ENCODE measurements around the gene CDYL2.

DNA sequence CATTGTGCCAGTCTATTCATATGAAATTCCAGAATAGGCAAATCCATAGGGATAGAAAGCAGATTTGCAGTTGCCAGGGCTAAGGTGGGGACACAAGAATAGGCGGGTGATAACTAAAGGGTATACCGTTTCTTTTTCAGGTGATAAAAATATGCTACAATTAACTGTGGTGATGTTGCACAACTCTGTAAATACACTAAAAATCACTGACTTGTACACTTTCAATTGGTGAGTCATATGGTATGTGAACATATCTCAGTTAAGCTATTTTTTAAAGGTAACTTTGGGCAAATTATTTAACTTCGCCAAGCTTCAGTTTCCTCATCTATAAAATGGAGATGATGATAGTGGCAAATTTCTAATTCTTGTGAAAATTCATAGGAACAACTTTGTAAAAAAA, 65.9 kb downstream of the CDYL2 start:
- TF ChIP-seq, protein P1, sequence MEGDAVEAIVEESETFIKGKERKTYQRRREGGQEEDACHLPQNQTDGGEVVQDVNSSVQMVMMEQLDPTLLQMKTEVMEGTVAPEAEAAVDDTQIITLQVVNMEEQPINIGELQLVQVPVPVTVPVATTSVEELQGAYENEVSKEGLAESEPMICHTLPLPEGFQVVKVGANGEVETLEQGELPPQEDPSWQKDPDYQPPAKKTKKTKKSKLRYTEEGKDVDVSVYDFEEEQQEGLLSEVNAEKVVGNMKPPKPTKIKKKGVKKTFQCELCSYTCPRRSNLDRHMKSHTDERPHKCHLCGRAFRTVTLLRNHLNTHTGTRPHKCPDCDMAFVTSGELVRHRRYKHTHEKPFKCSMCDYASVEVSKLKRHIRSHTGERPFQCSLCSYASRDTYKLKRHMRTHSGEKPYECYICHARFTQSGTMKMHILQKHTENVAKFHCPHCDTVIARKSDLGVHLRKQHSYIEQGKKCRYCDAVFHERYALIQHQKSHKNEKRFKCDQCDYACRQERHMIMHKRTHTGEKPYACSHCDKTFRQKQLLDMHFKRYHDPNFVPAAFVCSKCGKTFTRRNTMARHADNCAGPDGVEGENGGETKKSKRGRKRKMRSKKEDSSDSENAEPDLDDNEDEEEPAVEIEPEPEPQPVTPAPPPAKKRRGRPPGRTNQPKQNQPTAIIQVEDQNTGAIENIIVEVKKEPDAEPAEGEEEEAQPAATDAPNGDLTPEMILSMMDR (IDR thresholded peaks at IDR 0.05): no peak
- no peak for TF ChIP-seq POLR2A (IDR thresholded peaks at IDR 0.05)
